SH-SY5Y (cell line): Measurements from ENCODE around the gene UBASH3A.

Experiments used
- GATA2 ChIP-seq: IDR thresholded peaks from 2 replicates; pipeline ENCODE4 v1.6.1; 2011; ENCODE audit warnings: mild to moderate bottlenecking, low read depth, low read length
- GATA3 ChIP-seq: IDR thresholded peaks from 2 replicates; pipeline ENCODE4 v1.6.1; 2011; ENCODE audit warnings: low read depth, mild to moderate bottlenecking, low read length, moderate library complexity

DNA sequence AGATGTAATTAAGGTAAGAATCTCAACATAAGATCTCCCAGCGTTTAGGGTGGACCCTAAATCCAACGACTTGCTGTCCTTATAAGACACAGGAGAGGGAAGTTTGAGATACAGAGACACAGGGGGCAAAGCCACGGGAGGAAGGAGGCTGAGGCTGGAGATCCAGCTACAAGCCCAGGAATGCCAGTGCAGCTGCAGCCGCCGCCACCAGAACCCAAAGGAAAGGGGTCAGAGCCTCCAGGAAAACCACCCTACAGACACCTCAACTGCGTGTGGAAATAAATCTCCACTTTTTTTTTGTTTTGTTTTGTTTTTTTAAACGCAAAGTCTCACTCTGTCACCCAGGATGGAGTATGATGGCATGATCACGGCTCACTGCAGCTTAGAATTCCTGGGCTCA is 25.3 kb upstream of the UBASH3A start:
- TF ChIP-seq GATA2, result no peak
- no peak for TF ChIP-seq GATA3
